NCI-H1436 treated with DMSO at 0.1 percent for 48 hours (cell line): Measurements from ENCODE around the gene EHBP1.
"Not testable (repeated sequence)": the region's sequence is repeated elsewhere in the genome, so short reads cannot be mapped to it uniquely, and the experiment has no call there.

ENCODE experiments used
- DNase-seq: peaks from one replicate; lab custom pipeline; 2025; lab: John Stamatoyannopoulos, UW

Gene EHBP1

GRCh38 chr2:62705859-62706720, 577 bp downstream of the EHBP1 start:
- DNase-seq = no peak

DNA sequence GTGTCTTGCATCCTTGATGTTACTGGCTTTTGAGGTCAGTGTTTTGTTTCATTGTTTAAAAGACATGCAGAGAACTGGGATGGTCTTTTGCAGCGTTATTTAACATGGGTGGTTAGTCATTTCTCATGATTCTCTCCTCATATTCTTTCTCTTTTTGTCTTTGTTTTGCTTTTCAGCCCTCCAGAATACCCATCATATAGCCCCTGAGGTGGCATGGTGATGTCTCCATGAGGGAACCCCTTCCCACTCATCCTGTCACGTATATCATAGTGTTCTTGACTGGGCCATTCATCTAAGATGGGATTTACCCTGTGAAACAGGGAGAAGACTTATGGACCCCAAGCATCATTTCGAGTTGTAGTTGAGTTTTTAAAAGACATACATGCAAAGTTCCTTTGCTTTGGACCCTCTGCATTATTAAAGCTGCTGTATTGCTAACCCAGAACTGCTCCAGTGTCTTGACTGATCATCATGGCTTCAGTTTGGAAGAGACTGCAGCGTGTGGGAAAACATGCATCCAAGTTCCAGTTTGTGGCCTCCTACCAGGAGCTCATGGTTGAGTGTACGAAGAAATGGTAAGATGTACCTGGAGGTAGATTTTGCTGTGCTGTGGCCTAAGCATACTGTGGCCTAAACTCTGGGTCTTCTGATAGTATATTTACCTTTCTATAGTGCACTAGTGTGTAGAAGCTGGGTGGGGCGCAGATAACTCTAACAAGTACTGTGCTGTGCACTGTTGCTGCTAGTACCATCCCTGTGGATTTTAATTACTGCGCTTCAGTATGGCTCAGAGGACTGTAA, 1.4 kb downstream of the EHBP1 start:
- DNase-seq = no peak

DNA sequence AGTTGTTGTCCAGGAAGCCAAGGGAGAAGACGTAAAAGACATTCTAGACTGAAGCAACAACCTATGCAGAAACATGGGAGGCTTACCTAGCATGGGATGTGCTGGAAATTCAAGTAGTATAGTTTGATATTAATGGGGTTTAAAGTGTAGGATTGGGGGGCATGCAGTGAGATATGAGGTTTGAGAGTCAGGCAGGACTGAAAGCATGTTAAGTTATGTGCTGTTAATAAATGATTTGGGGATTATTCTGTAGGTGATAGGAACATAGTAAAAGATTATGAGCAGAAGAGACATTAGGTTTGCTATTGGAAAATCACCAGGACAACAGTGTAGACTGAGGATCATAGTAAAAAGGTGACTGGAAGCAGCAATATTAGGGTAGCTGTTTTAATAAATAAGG, 3.2 kb downstream of the EHBP1 start:
- no peak for DNase-seq

DNA sequence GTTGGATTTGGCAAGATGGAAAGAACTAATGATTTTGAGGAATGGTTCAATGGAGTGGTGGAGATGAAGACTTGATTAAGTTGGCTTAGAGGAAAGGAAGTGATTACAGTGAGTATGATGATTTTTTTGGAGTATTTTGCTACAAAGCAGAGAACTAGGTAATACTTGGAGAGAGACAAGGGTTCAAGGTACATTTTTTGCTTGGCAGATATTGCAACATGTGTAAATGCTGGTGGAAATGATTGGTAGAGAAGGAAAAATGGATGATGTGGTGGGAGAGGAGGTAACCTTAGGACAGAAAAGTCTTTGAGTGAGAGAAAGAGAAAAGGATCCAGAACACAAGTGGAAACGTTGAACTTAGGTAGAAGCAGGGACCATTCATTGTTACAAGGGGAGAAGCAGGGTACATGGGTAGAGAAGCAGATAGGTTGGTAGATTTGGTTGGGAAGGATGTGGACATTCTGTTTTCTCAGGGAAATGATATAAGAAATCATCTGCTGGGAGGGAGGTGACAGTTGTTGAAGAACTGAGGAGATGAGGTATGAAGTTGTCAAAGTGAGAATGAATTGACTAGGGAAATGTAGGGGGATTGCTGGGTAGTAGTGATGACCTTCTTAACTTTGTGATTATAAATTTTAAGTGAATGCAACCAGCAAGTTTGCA, 6.5 kb downstream of the EHBP1 start:
- DNase-seq = no peak

DNA sequence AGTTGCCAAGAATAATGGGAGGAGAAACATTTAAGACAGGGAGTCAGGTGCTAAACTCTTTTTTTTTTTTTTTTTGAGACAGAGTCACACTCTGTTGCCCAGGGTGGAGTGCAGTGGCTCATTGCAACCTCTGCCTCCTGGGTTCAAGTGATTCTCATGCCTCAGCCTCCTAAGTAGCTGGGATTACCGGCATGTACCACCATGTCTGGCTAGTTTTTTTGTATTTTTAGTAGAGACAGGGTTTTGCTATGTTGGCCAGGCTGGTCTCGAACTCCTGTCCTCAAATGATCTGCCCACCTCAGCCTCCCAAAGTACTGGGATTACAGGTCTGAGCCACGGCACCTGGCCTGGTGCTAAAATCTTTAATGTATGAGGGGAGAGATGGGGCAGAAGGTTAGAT, 7.7 kb downstream of the EHBP1 start:
- DNase-seq = not testable (repeated sequence)

GRCh38 chr2:62713837-62714236, 8.3 kb downstream of the EHBP1 start:
- DNase-seq = no peak

DNA sequence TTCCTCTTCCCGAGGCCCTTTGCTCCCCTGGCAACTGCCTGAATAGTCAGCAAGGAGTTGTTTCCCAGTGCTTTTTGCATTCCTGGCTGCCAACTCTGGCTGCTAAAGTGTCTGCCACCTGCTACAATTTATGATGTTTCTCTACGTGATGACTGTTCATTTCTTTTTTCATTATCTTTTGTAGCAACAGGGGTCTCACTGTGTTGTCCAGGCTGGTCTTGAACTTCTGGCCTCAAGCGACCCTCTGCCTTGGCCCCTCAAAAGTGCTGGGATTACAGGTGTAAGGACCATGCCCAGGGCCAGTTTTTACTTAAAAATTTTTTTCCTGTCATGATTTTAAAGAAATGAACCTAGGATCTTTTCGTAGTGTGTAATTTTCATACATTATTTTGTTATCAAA, 11.3 kb downstream of the EHBP1 start:
- no peak for DNase-seq

- no peak for DNase-seq
Observed at GRCh38 chr2:62717503-62718081, 12.1 kb downstream of the EHBP1 start.

GRCh38 chr2:62718225-62718822, 12.8 kb downstream of the EHBP1 start:
- no peak for DNase-seq

DNA sequence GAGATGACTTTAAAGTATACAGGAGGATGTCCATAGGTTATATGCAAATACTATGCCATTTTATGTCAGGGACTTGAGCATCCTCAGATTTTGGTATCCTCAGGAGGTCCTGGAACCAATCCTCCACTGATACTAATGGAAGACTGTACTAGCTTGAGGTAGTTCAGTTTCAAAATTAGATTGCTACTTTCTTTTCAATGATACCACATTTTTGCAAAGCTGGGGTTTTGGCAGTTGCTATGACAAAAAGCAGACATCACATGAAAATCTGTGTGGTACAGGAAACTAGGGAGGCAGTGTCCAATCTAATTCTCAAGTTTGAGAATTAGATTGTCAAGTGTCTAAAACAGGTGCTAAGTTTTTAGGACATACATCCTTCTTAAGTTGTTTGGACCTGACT, 14.2 kb downstream of the EHBP1 start:
- no peak for DNase-seq

GRCh38 chr2:62722679-62723078, 17.2 kb downstream of the EHBP1 start:
- DNase-seq = no peak

DNA sequence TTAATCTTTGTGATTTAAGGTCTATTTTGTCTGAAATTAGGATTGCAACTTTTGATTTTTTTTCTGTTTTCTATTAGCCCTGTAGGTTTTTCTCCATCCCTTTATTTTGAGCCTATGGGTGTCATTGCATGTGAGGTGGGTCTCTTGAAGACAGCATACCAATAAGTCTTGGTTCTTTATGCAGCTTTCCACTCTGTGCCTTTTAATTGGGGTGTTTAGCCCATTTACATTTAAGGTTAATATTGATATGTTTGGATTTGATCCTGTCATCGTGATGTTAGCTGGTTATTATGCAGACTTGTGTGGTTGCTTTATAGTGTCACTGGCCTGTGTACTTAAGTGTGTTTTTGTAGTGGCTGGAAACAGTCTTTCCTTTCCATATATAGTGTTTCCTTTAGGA, 17.7 kb downstream of the EHBP1 start:
- DNase-seq = no peak

- no peak for DNase-seq
Observed at GRCh38 chr2:62724106-62724505, 18.6 kb downstream of the EHBP1 start.

- no peak for DNase-seq
Observed at GRCh38 chr2:62724886-62725711, 19.6 kb downstream of the EHBP1 start.

DNA sequence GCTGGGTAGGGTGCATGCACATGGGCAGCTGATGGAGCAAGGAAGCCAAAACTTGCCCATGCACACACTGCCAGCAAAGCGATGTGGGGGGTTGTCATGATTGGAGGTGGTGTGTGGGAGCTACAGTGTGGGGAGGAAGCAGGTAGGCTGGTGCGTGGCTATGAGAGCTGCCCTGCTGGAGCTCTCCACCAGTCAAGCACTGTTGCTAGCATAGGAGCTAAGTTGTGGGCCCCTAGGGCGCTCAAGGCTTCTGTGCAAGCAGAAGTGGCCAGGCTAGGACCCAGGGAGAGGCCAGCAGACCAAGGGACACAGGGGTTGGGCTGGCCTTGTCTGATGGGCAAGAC, 20.2 kb downstream of the EHBP1 start:
- DNase-seq = no peak

- DNase-seq = no peak
Observed at GRCh38 chr2:62727259-62727867, 21.9 kb downstream of the EHBP1 start.

- DNase-seq = no peak
Observed at GRCh38 chr2:62727876-62728566, 22.5 kb downstream of the EHBP1 start.

GRCh38 chr2:62731275-62731674, 25.8 kb downstream of the EHBP1 start:
- no peak for DNase-seq

- DNase-seq = no peak
Observed at GRCh38 chr2:62732262-62732777, 26.8 kb downstream of the EHBP1 start.

DNA sequence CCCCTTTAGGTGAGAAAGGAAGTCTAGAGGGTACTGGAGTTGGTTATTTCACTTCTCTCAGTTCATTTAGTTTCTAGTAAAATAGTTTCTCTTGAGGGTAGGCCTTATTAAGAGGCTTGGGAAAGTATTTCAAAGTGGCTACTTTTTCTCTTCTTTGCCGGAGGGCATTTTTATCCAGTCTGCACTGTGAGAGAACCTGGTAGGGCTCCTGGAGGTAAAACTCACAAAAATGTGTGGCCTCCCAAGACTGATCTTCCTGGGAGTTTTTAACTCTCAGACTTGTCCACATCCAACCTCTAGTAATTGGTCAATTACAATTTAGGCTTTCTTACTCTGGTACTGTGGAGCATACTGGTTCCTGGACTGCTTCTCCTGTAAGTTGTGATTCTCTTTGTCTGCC, 28.0 kb downstream of the EHBP1 start:
- DNase-seq = no peak
